H1 (cell line): ENCODE data around the gene SRGAP2C. TPM values are rescaled to one million over a fixed set of nuclear protein-coding genes. Genes with fewer than 3 reads are reported as not detected.
"Not testable (repeated sequence)": the region's sequence is repeated elsewhere in the genome, so short reads cannot be mapped to it uniquely, and the experiment has no call there.

Experiments
- CTCF ChIA-PET: fragments of 300-600 bp; sonication (Branson Sonifier 250); formaldehyde crosslinking; loops from one replicate; lab custom pipeline; 2021; ENCODE audit not compliant: partially characterized antibody; lab: Charles Lee
- POLR2A ChIA-PET: fragments of 300-600 bp; sonication (Branson Sonifier 250); formaldehyde crosslinking; loops from one replicate; lab custom pipeline; 2021; ENCODE audit warnings: inconsistent platforms; ENCODE audit not compliant: partially characterized antibody; lab: Charles Lee
- DNase-seq, 2 experiments: peaks; one replicate each; pipeline versions ENCODE4 v3.0.0 to v3.0.0-alpha.2; 2010 to 2022; ENCODE audit warnings: low spot score in 2 of 2, low read depth in 1 of 2, mixed read lengths in 1 of 2
- FAIRE-seq: peaks from 2 replicates; lab custom pipeline; 2011; peaks lifted over from hg19 to GRCh38; lab: Jason Lieb, UNC
- H2AFZ ChIP-seq: 2 replicates; pipeline ENCODE4 v1.8.1; 2012; ENCODE audit warnings: low read length, inconsistent platforms
- H2AK5ac ChIP-seq: 2 replicates; pipeline ENCODE4 v1.6.1; 2013; ENCODE audit warnings: low read depth, low read length
- H2BK120ac ChIP-seq: replicated peaks from 2 replicates; pipeline ENCODE3; 2013; ENCODE audit warnings: low read depth, low read length, inconsistent platforms
- H2BK12ac ChIP-seq: 2 replicates; pipeline ENCODE4 v1.6.1; 2013; ENCODE audit warnings: low read depth, low read length
- H2BK15ac ChIP-seq: 2 replicates; pipeline ENCODE4 v1.6.1; 2013; ENCODE audit warnings: low read length
- H2BK20ac ChIP-seq: 2 replicates; pipeline ENCODE4 v1.6.1; 2013; ENCODE audit warnings: low read length
- H2BK5ac ChIP-seq: 2 replicates; pipeline ENCODE4 v1.6.1; 2013; ENCODE audit warnings: low read depth, low read length
- H3K14ac ChIP-seq: 2 replicates; pipeline ENCODE4 v1.6.1; 2013; ENCODE audit warnings: inconsistent platforms; ENCODE audit not compliant: insufficient read length
- H3K18ac ChIP-seq: 2 replicates; pipeline ENCODE4 v1.6.1; 2013; ENCODE audit warnings: low read length; ENCODE audit errors: extremely low read depth
- H3K23ac ChIP-seq: 2 replicates; pipeline ENCODE4 v1.6.1; 2013; ENCODE audit warnings: inconsistent platforms; ENCODE audit not compliant: insufficient read length
- H3K23me2 ChIP-seq: 2 replicates; pipeline ENCODE4 v1.6.1; 2013; ENCODE audit warnings: low read depth, low read length
- H3K27ac ChIP-seq: 2 replicates; pipeline ENCODE4 v1.6.1; 2011; ENCODE audit warnings: low read depth, low read length, inconsistent platforms
- H3K27me3 ChIP-seq, 4 experiments: replicated peaks in 1 of 4; 1 replicate in 1 of 4; 2 replicates in 3 of 4; pipeline versions ENCODE4 v1.6.1 to v1.8.1; 2011 to 2013; ENCODE audit warnings: low read length in 3 of 4, mild to moderate bottlenecking in 3 of 4, inconsistent platforms in 2 of 4, mixed read lengths in 2 of 4, moderate library complexity in 1 of 4; ENCODE audit not compliant: control insufficient read depth in 3 of 4, insufficient read depth in 3 of 4; ENCODE audit errors: extremely low read depth in 1 of 4
- H3K36me3 ChIP-seq, 4 experiments: 2 replicates each; pipeline versions ENCODE4 v1.6.1 to v1.8.1; 2011 to 2013; ENCODE audit warnings: mild to moderate bottlenecking in 4 of 4, low read length in 3 of 4, moderate library complexity in 2 of 4, control low read depth in 1 of 4, inconsistent platforms in 1 of 4; ENCODE audit not compliant: insufficient read depth in 4 of 4, control insufficient read depth in 2 of 4
- H3K4ac ChIP-seq: replicated peaks from 2 replicates; pipeline ENCODE3; 2013; ENCODE audit warnings: low read length, low read depth, mixed read lengths, inconsistent platforms; ENCODE audit not compliant: insufficient read length
- H3K4me1 ChIP-seq, 4 experiments: replicated peaks in 1 of 4; 1 replicate in 1 of 4; 2 replicates in 3 of 4; pipeline versions ENCODE4 v1.6.1 to v1.8.1; 2011 to 2013; ENCODE audit warnings: low read length in 3 of 4, inconsistent platforms in 2 of 4, mixed read lengths in 1 of 4; ENCODE audit not compliant: insufficient read depth in 4 of 4, control insufficient read depth in 3 of 4
- H3K4me2 ChIP-seq, 2 experiments: 2 replicates each; pipeline versions ENCODE4 v1.6.1 to v1.8.1; 2011 to 2013; ENCODE audit warnings: low read depth in 2 of 2, low read length in 2 of 2, control low read depth in 1 of 2, inconsistent platforms in 1 of 2, mild to moderate bottlenecking in 1 of 2; ENCODE audit not compliant: insufficient read depth in 1 of 2
- H3K4me3 ChIP-seq, 4 experiments: fragments of 200-600, 300-600 bp in 1 of 4; sonication (generic), shearing (Covaris generic), sonication (Bioruptor Twin) in 1 of 4; 2 replicates each; pipeline versions ENCODE4 v1.5.1 to v1.8.1; 2011 to 2016; ENCODE audit warnings: low read length in 4 of 4, low read depth in 3 of 4, control low read depth in 2 of 4, inconsistent platforms in 2 of 4, mild to moderate bottlenecking in 2 of 4, mixed read lengths in 1 of 4, moderate library complexity in 1 of 4; ENCODE audit not compliant: insufficient read depth in 2 of 4; ENCODE audit errors: extremely low read depth in 1 of 4
- H3K56ac ChIP-seq: replicated peaks from 2 replicates; pipeline ENCODE3; 2013; ENCODE audit warnings: low read depth, mild to moderate bottlenecking, mixed read lengths, low read length, inconsistent platforms; ENCODE audit not compliant: insufficient read length
- H3K79me1 ChIP-seq: 2 replicates; pipeline ENCODE4 v1.6.1; 2013; ENCODE audit warnings: low read depth, low read length, control low read depth
- H3K79me2 ChIP-seq, 2 experiments: 2 replicates each; pipeline versions ENCODE4 v1.6.1 to v1.8.1; 2012 to 2013; ENCODE audit warnings: low read length in 2 of 2, mild to moderate bottlenecking in 2 of 2, inconsistent platforms in 1 of 2; ENCODE audit not compliant: insufficient read depth in 2 of 2, control insufficient read depth in 1 of 2
- H3K9ac ChIP-seq, 4 experiments: replicated peaks in 1 of 4; 1 replicate in 1 of 4; 2 replicates in 3 of 4; pipeline versions ENCODE4 v1.6.1 to v1.8.1; 2011 to 2013; ENCODE audit warnings: low read depth in 3 of 4, low read length in 3 of 4, control low read depth in 2 of 4, mild to moderate bottlenecking in 2 of 4, moderate library complexity in 2 of 4, inconsistent platforms in 1 of 4; ENCODE audit errors: extremely low read depth in 1 of 4
- H3K9me3 ChIP-seq, 2 experiments: 2 replicates each; pipeline versions ENCODE4 v1.6.1 to v1.8.1; 2012 to 2013; ENCODE audit warnings: mild to moderate bottlenecking in 2 of 2, moderate library complexity in 2 of 2, control low read depth in 1 of 2, inconsistent platforms in 1 of 2, low read depth in 1 of 2, low read length in 1 of 2, mixed read lengths in 1 of 2; ENCODE audit not compliant: insufficient read depth in 2 of 2
- H4K20me1 ChIP-seq, 2 experiments: replicated peaks in 1 of 2; 2 replicates each; pipeline versions ENCODE3 to v1.8.1; 2011 to 2013; ENCODE audit warnings: inconsistent platforms in 2 of 2, low read length in 2 of 2, mild to moderate bottlenecking in 1 of 2; ENCODE audit not compliant: insufficient read depth in 2 of 2, control insufficient read depth in 1 of 2
- H4K5ac ChIP-seq: 2 replicates; pipeline ENCODE4 v1.6.1; 2013; ENCODE audit warnings: low read length, low read depth, mixed read lengths, inconsistent platforms; ENCODE audit not compliant: insufficient read length
- H4K8ac ChIP-seq: 2 replicates; pipeline ENCODE4 v1.8.0; 2013; ENCODE audit warnings: mild to moderate bottlenecking, moderate library complexity, low read length, inconsistent platforms; ENCODE audit not compliant: insufficient read depth; ENCODE audit errors: extremely low read depth
- H4K91ac ChIP-seq: replicated peaks from 2 replicates; pipeline ENCODE3; 2013; ENCODE audit warnings: low read length, mixed read lengths, inconsistent platforms; ENCODE audit not compliant: insufficient read length
- WGBS, 2 experiments: shearing (Covaris generic) in 1 of 2; methylation state at CpG; one replicate each; pipeline versions ENCODE4 v1.1.6 to v1.1.7; 2013 to 2015; ENCODE audit warnings: low lambda C conversion rate in 2 of 2, mixed read lengths in 2 of 2, inconsistent platforms in 1 of 2, low coverage in 1 of 2, missing lambda C conversion rate in 1 of 2; ENCODE audit not compliant: insufficient replicate concordance in 2 of 2, insufficient coverage in 1 of 2, insufficient read length in 1 of 2; ENCODE audit errors: extremely low coverage in 1 of 2, missing lambda C conversion rate in 1 of 2; 5-methylcytosine and 5-hydroxymethylcytosine counted together
- polyA plus RNA-seq, 7 experiments: library from polyadenylated mRNA; depleted of rRNA in 3 of 7; stranded (reverse) in 5 of 7; unstranded in 2 of 7; fragments of >200 nt in 5 of 7; fragments of 200-250 nt in 2 of 7; gene quantifications; 1 replicate in 5 of 7; 2 replicates in 1 of 7; 4 replicates in 1 of 7; pipeline versions ENCODE4 v1.2.1 to v1.2.3, GENCODE V29; 2011 to 2013; ENCODE audit warnings: missing spikeins in 2 of 7, mixed read lengths in 2 of 7
- total RNA-seq: library from RNA; stranded (reverse); fragmentation: NEBNext Ultra II Directional; extraction: Animal tissue kit (Norgen Biotek cat#: 25700); gene quantifications from 2 replicates; pipeline ENCODE4 v1.2.1, GENCODE V29; 2021

SRGAP2C gene
- total and polyA plus RNA-seq, 2 of the 8 experiments (the other 6 are each of a cell fraction or from before 2014, with no cell fraction given): 2.5 to 25.2 TPM

DNA sequence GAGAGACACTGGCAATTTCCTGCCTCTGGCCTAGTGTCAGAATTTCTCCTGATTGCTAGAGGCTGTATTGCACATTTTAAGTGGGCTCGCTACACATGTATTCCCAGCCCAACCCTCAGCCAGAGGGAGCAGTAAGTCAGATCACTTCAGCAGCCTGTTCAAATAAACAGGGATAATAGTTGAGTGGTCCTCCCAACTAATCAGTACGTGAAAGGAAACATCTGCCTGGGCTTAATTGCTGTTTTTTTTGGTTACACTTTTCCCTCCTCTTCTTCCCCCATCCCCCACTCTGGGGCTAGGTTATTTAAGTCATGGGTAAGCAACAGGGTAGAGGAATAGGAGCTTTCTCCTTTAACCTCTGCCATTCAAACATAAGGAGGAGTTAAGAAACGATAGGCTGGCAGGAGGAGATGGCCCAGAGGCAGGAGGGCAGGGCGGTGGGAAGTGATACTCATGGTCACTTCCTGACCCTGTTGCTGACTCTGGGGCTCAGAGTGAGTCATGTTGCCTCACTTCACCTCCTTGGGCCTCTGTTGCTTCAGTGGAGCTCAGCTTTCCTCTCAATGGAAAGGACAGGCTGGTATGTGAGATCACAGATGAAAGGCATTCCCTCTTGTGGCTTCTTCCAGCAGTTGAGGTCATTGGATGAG is 177.6 kb downstream of the SRGAP2C start:
- H3K36me3 ChIP-seq, FAIRE-seq: not testable (repeated sequence)

DNA sequence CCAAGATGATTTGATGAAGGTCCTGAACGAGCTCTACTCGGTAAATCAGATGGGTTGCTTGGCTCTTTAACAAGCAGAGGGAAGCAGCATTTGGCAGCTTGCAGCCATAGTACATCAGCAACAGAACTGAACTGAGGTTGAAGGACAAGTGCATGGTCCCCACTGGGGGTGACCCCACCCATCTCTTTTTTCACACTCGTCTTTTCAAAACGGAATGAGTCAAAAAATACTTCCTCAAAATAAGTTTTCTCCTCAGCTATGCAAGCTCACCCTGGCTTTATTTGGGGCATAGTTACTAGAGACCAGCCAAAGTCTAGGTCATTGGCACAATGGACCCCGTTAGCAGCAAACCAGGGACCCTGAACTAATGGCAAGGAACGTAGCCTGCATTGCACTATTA is 180.5 kb downstream of the SRGAP2C start:
- H3K4me3 ChIP-seq, H3K18ac ChIP-seq, H3K23ac ChIP-seq, H2BK5ac ChIP-seq, H2BK15ac ChIP-seq, H3K14ac ChIP-seq, H2BK12ac ChIP-seq, H4K5ac ChIP-seq, H3K4me2 ChIP-seq, H4K91ac ChIP-seq, H3K79me1 ChIP-seq, H2BK20ac ChIP-seq, H3K4me1 ChIP-seq, H3K56ac ChIP-seq, H4K20me1 ChIP-seq, H3K27me3 ChIP-seq, H3K23me2 ChIP-seq, H2AFZ ChIP-seq, H4K8ac ChIP-seq, FAIRE-seq, CTCF ChIA-PET, H2AK5ac ChIP-seq, DNase-seq, H3K79me2 ChIP-seq, H3K36me3 ChIP-seq, H3K27ac ChIP-seq, POLR2A ChIA-PET, H3K4ac ChIP-seq, H3K9me3 ChIP-seq, H2BK120ac ChIP-seq, H3K9ac ChIP-seq: not testable (repeated sequence)
- WGBS, 2 experiments: no CpG with 5 or more reads among the region's 6 CpGs

More for the DNA sequence above, 177.6 kb downstream of the SRGAP2C start:
- H3K23me2 ChIP-seq, H2BK20ac ChIP-seq, H2BK120ac ChIP-seq, H3K79me2 ChIP-seq, H2AFZ ChIP-seq, H3K4ac ChIP-seq, DNase-seq, H3K18ac ChIP-seq, H3K4me2 ChIP-seq, POLR2A ChIA-PET, CTCF ChIA-PET, H2BK12ac ChIP-seq, H3K79me1 ChIP-seq, H4K20me1 ChIP-seq, H3K4me3 ChIP-seq, H3K4me1 ChIP-seq, H3K27me3 ChIP-seq, H4K5ac ChIP-seq, H3K27ac ChIP-seq, H4K8ac ChIP-seq, H3K56ac ChIP-seq, H3K23ac ChIP-seq, H3K14ac ChIP-seq, H3K9me3 ChIP-seq, H3K9ac ChIP-seq, H2BK5ac ChIP-seq, H2BK15ac ChIP-seq, H4K91ac ChIP-seq, H2AK5ac ChIP-seq: not testable (repeated sequence)
- WGBS, 2 experiments: 62% methylated on average over 1 of the region's 4 CpGs; no CpG with 5 or more reads in 1 of the 2 experiments
